IMR-90 (cell line): ENCODE measurements around the gene DCLK1. TPM values are rescaled to one million over a fixed set of nuclear protein-coding genes. Genes with fewer than 3 reads are reported as not detected.

Experiments
- ATAC-seq: fragments of 200-7000 bp; cut with Tn5 transposase; 2 replicates; pipeline ENCODE4 v1.9.1; 2020; ENCODE audit warnings: low read depth, mild to moderate bottlenecking, moderate library complexity
- BruUV-seq: library from RNA; stranded (reverse); fragments of 400-500 nt; replicated peaks from 2 replicates; lab custom pipeline; 2021; lab: Mats Ljungman, UMichigan
- CTCF ChIA-PET: fragments of 300-600 bp; formaldehyde crosslinking; extraction: SDS; loops from one replicate; lab custom pipeline; 2021; ENCODE audit warnings: antibody characterized with exemption; lab: Yijun Ruan, JAX
- POLR2A ChIA-PET: fragments of 300-600 bp; sonication (Branson Sonifier 250); formaldehyde crosslinking; loops from one replicate; lab custom pipeline; 2022; ENCODE audit warnings: antibody characterized with exemption; ENCODE audit not compliant: unreplicated experiment; lab: Charles Lee
- DNase-seq: peaks from one replicate; pipeline ENCODE4 v3.0.0; 2013
- H2AFZ ChIP-seq: replicated peaks from 2 replicates; pipeline ENCODE3; 2013; ENCODE audit warnings: low read length, mild to moderate bottlenecking; ENCODE audit not compliant: poor library complexity
- H2AK5ac ChIP-seq: 2 replicates; pipeline ENCODE4 v1.6.1; 2013; ENCODE audit warnings: low read depth, low read length, inconsistent platforms
- H2AK9ac ChIP-seq: replicated peaks from 2 replicates; pipeline ENCODE3; 2013; ENCODE audit warnings: mild to moderate bottlenecking, low read depth, low read length, moderate library complexity; ENCODE audit not compliant: poor library complexity
- H2BK120ac ChIP-seq: 2 replicates; pipeline ENCODE4 v1.6.1; 2013; ENCODE audit warnings: low read depth, low read length, inconsistent platforms
- H2BK15ac ChIP-seq: 3 replicates; pipeline ENCODE4 v1.6.1; 2013; ENCODE audit warnings: low read depth, low read length, inconsistent platforms
- H2BK20ac ChIP-seq: 2 replicates; pipeline ENCODE4 v1.6.1; 2013; ENCODE audit warnings: low read depth, mild to moderate bottlenecking, inconsistent platforms, low read length, moderate library complexity
- H2BK5ac ChIP-seq: 2 replicates; pipeline ENCODE4 v1.6.1; 2013; ENCODE audit warnings: mild to moderate bottlenecking, low read depth, low read length, inconsistent platforms; ENCODE audit not compliant: poor library complexity, severe bottlenecking
- H3K14ac ChIP-seq: replicated peaks from 2 replicates; pipeline ENCODE4 v1.6.1; 2013; ENCODE audit warnings: low read depth, low read length, inconsistent platforms
- H3K18ac ChIP-seq: 2 replicates; pipeline ENCODE4 v1.6.1; 2013; ENCODE audit warnings: low read depth, low read length, control low read depth
- H3K23ac ChIP-seq: 2 replicates; pipeline ENCODE4 v1.6.1; 2013; ENCODE audit warnings: low read depth, low read length, inconsistent platforms
- H3K27ac ChIP-seq: 2 replicates; pipeline ENCODE4 v1.5.1; 2013; ENCODE audit warnings: mild to moderate bottlenecking, control low read depth, low read length; ENCODE audit not compliant: insufficient read depth
- H3K27me3 ChIP-seq: 2 replicates; pipeline ENCODE4 v1.6.1; 2013; ENCODE audit warnings: low read length; ENCODE audit not compliant: control insufficient read depth, insufficient read depth
- H3K36me3 ChIP-seq: 2 replicates; pipeline ENCODE4 v1.6.1; 2013; ENCODE audit warnings: low read length, mixed read lengths; ENCODE audit not compliant: control insufficient read depth, insufficient read depth
- H3K4ac ChIP-seq: 2 replicates; pipeline ENCODE4 v1.6.1; 2013; ENCODE audit warnings: low read depth, low read length, inconsistent platforms
- H3K4me1 ChIP-seq: 2 replicates; pipeline ENCODE4 v1.6.1; 2013; ENCODE audit warnings: low read length, mixed read lengths; ENCODE audit not compliant: control insufficient read depth, insufficient read depth
- H3K4me2 ChIP-seq: 2 replicates; pipeline ENCODE4 v1.6.1; 2013; ENCODE audit warnings: low read depth, mild to moderate bottlenecking, control low read depth, low read length, moderate library complexity
- H3K4me3 ChIP-seq: 2 replicates; pipeline ENCODE4 v1.5.1; 2013; ENCODE audit warnings: low read depth, mild to moderate bottlenecking, control low read depth, low read length, moderate library complexity; ENCODE audit not compliant: insufficient read depth
- H3K56ac ChIP-seq: 2 replicates; pipeline ENCODE4 v1.6.1; 2013; ENCODE audit warnings: low read length, inconsistent platforms; ENCODE audit not compliant: insufficient read depth; ENCODE audit errors: extremely low read depth
- H3K79me1 ChIP-seq, 2 experiments: 2 replicates each; pipeline ENCODE4 v1.6.1; 2013; ENCODE audit warnings: low read length in 2 of 2, inconsistent platforms in 1 of 2, low read depth in 1 of 2
- H3K9ac ChIP-seq: 2 replicates; pipeline ENCODE4 v1.6.1; 2013; ENCODE audit warnings: low read depth, low read length, control low read depth
- H3K9me1 ChIP-seq: 2 replicates; pipeline ENCODE4 v1.6.1; 2013; ENCODE audit warnings: low read length, inconsistent platforms; ENCODE audit not compliant: insufficient read depth
- H3K9me3 ChIP-seq: 2 replicates; pipeline ENCODE4 v1.6.1; 2013; ENCODE audit warnings: low read length; ENCODE audit not compliant: control insufficient read depth, insufficient read depth
- H4K20me1 ChIP-seq: 2 replicates; pipeline ENCODE4 v1.6.1; 2013; ENCODE audit warnings: low read length, inconsistent platforms; ENCODE audit not compliant: insufficient read depth
- H4K5ac ChIP-seq: 2 replicates; pipeline ENCODE4 v1.6.1; 2013; ENCODE audit warnings: mild to moderate bottlenecking, low read depth, low read length, control low read depth
- H4K8ac ChIP-seq, 2 experiments: 2 replicates each; pipeline ENCODE4 v1.6.1; 2013; ENCODE audit warnings: low read depth in 2 of 2, low read length in 2 of 2, control low read depth in 1 of 2, inconsistent platforms in 1 of 2
- H4K91ac ChIP-seq: 2 replicates; pipeline ENCODE4 v1.6.1; 2013; ENCODE audit warnings: low read depth, low read length, inconsistent platforms; ENCODE audit not compliant: insufficient read depth
- BHLHE40 ChIP-seq: fragments of 150-350 bp; IDR thresholded peaks from 2 replicates; pipeline ENCODE4 v1.6.1; 2016; ENCODE audit warnings: mild to moderate bottlenecking, low read depth, low read length
- WGBS, 2 experiments: methylation state at CpG; one replicate each; pipeline versions ENCODE4 v1.1.5 to v1.1.7; 2013; ENCODE audit warnings: missing lambda C conversion rate in 2 of 2; ENCODE audit not compliant: insufficient read length in 1 of 2; ENCODE audit errors: extremely low coverage in 2 of 2; 5-methylcytosine and 5-hydroxymethylcytosine counted together
- dilution Hi-C: fragments of 300-500 bp; cut with HindIII; formaldehyde crosslinking; loops from one replicate; pipeline ENCODE4 v1.14.3; 2018; ENCODE audit warnings: low sequenced_read_pairs; ENCODE audit not compliant: unreplicated experiment
- in situ Hi-C: fragments of 300-500 bp; cut with MboI; formaldehyde crosslinking; loops from 3 replicates; pipeline ENCODE4 v1.14.3; 2019; ENCODE audit warnings: low sequenced_read_pairs, inconsistent platforms, mixed read lengths
- intact Hi-C: fragments of 100-400 bp; cut with micrococcal nuclease; formaldehyde crosslinking; loops from 2 replicates; pipeline ENCODE4 v1.10.0; 2022
- polyA plus RNA-seq, 3 experiments: library from polyadenylated mRNA; depleted of rRNA; stranded (reverse); fragments of >200 nt; gene quantifications; 2 replicates each; pipeline ENCODE4 v1.2.3, GENCODE V29; 2012; ENCODE audit warnings: low replicate concordance in 1 of 3
- total RNA-seq: library from RNA; depleted of rRNA; stranded (reverse); fragments of >200 nt; gene quantifications from 2 replicates; pipeline ENCODE4 v1.2.3, GENCODE V29; 2012

DCLK1 gene
- total and polyA plus RNA-seq, 2 of the 4 experiments (the other 2 are of a cell fraction): under 0.01 to 0.02 TPM

- Histone ChIP-seq H3K4ac (no peak overlapping the region), H3K4me1 (0 out of 2 replicates have a peak, but pooled peaks cover 2% of the 10 kb centered on the region), H2BK20ac (no peak overlapping the region), H3K23ac (no peak overlapping the region), H2BK5ac (no peak overlapping the region), H3K9ac (no peak overlapping the region), H2AK5ac (no peak overlapping the region), H4K5ac (no peak overlapping the region), H2BK120ac (no peak overlapping the region), H3K27me3 (no peaks in the 10 kb centered on the region; the same call in 1 of the 2 replicates), H3K18ac (no peak overlapping the region), H3K9me1 (no peaks in the 10 kb centered on the region; the same call in 1 of the 2 replicates), H2AK9ac (no peak overlapping the region), H3K27ac (no peak overlapping the region), H3K4me2 (no peak overlapping the region), H4K8ac (no peak overlapping the region), H3K4me3 (no peak overlapping the region), H4K91ac (no peak overlapping the region), H3K9me3 (no peaks in the 10 kb centered on the region), H3K36me3 (no peaks in the 10 kb centered on the region), H2AFZ (no peak overlapping the region), H3K56ac (no peak overlapping the region), H3K14ac (no peak overlapping the region), H3K79me1 (no peaks in the 10 kb centered on the region), H4K20me1 (no peaks in the 10 kb centered on the region), H2BK15ac (no peak overlapping the region)
- DNase-seq (no peak), ATAC-seq (no peak)
- in situ Hi-C loops (no loop called here), dilution Hi-C loops (no loop called here), intact Hi-C loops (no loop called here)
- CTCF ChIA-PET: interaction anchor here (0.8 kb wide), 1 partner anchor 25 kb away, joined by 3 read pairs; no protein-coding TSS in a partner anchor
- POLR2A ChIA-PET: no interaction called here
- WGBS, 2 experiments: no CpG with 5 or more reads among the region's 4 CpGs
- no TSS peak for BruUV-seq
- TF ChIP-seq BHLHE40: no peak
These were observed 271.2 kb downstream of the DCLK1 start for GRCh38 chr13:35859981-35860380.
